ENCODE results near the gene USF2.
"Not testable (repeated sequence)": the region's sequence is repeated elsewhere in the genome, so short reads cannot be mapped to it uniquely, and the experiment has no call there.

The USF2 gene

DNA sequence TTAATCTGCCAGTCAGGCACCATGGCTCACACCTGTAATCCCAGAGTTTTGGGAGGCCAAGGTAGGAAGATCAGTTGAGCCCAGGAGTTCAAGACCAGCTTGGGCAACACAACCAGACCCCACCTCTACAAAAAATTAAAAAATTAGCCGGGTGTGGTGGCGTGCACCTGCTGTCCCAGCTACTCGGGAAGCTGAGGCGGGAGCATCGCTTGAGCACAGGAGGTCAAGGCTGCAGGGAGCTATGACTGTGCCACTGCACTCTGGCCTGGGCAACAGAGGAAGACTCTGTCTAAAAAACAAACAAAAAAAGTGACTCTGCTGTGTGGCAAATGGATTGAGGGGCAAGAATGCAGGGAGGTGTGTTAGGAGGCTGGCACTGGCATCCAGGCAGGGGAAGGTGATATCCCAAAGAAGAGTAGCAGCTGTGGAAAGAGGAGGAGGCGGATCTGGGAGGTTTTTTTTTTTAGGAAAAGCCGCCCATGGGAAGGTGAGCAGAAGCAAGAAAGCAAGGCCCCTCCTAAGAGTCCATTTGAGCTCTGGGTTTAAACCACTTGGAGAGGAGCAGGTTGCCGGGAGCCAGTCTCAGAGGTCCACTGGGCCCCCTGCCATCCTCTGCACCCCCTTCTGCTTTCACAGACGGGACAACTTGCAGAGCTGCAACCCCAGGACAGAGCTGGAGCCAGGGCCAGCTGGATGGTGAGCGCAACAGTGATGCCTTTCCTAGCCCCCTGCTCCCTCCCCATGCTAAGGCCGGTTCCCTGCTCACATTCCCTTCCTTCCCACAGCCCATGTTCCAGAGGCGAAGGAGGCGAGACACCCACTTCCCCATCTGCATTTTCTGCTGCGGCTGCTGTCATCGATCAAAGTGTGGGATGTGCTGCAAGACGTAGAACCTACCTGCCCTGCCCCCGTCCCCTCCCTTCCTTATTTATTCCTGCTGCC lies 15.7 kb downstream of the USF2 start:
- no peak for DNase-seq (ENCODE audit: low read depth)

DNA sequence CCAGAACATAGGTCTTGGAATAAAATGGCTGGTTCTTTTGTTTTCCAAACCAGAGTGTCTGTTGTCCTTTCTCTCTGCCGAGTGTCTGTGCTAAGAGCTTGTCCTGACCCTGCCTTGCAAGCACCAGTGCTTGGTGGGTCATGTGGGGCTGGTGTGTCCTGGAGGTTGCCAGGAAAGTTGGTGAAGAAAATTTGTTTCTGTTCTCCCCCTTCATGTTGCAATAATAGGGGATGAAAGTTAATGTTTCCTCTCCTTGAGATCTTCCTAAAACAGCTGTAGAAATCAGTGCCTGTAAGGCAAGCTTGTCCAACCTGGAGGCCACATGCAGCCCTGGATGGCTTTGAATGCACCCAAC lies 16.3 kb downstream of the USF2 start:
- no peak for DNase-seq (ENCODE audit: low read depth)

DNA sequence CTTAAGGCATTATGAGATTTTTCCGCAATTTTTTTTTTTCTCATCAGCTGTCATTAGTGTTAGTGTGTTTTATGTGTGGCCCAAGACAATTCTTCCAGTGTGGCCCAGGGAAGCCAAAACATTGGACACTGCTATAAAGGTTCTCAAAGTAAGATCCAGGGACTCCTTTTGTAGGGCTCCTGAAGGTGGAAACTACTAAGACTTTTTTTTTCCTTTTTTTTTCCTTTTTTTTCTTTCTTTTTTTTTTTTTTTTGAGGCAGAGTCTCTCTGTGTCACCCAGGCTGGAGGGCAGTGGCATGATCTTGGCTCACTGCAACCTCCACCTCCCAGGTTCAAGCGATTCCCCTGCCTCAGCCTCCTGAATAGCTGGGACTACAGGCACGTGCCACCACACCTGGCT lies 16.7 kb downstream of the USF2 start:
- DNase-seq (ENCODE audit: low read depth), result not testable (repeated sequence)

DNA sequence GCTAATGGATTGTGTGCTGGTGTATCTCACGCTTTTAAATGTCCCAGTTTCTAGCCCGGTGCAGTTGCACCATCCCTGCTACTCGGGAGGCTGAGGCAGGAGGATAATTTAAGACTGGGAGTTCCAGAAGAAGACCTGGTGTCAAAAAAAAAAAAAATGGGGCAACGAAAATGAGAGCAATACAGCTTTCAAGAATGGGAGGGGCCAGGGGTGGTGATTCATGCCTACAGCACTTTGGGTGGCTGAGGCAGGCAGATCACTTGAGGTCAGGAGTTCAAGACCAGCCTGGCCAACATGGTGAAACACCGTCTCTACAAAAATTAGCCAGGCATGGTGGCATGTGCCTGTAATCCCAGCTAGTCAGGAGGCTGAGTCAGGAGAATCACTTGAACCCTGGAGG lies 17.3 kb downstream of the USF2 start:
- not testable (repeated sequence) for DNase-seq (ENCODE audit: low read depth)

DNA sequence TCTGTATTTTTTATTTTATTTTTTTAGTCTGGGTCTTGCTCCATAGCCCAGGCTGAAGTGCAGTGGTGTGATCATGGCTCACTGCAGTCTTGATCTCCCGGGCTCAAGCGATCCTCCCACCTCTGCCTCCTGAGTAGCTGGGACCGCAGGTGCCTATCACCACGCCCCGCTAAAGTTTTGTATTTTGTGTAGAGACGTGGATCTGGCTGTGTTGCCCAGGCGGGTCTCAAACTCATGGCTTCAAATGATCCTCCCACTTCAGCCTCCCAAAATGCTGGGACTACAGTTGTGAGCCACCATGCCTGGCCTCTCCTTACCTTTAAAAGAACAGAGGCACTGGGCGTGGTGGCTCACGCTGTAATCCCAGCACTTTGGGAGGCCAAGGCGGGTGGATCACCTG lies 19.0 kb downstream of the USF2 start:
- DNase-seq (ENCODE audit: low read depth), result no peak

- DNase-seq (ENCODE audit: low read depth), result no peak
Observed at GRCh38 chr19:35288331-35288730, 19.6 kb downstream of the USF2 start.

DNA sequence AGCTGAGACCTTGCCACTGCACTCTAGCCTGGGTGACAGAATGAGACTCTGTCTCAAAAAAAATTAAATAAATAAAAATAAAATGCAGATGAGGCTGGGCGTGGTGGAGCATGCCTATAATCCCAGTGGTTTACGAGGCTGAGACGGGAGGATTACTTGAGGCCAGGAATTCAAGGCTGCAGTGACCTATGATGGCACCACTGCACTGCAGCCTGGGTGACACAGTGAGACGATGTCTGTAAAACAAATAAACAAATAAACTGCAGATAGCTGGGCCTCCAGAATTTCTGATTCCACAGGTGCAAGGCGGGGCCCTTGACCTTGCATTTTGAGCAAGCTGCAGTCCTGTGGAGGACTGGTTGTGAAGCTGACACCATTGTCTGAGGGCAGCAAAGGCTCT lies 20.1 kb downstream of the USF2 start:
- no peak for DNase-seq (ENCODE audit: low read depth)

DNA sequence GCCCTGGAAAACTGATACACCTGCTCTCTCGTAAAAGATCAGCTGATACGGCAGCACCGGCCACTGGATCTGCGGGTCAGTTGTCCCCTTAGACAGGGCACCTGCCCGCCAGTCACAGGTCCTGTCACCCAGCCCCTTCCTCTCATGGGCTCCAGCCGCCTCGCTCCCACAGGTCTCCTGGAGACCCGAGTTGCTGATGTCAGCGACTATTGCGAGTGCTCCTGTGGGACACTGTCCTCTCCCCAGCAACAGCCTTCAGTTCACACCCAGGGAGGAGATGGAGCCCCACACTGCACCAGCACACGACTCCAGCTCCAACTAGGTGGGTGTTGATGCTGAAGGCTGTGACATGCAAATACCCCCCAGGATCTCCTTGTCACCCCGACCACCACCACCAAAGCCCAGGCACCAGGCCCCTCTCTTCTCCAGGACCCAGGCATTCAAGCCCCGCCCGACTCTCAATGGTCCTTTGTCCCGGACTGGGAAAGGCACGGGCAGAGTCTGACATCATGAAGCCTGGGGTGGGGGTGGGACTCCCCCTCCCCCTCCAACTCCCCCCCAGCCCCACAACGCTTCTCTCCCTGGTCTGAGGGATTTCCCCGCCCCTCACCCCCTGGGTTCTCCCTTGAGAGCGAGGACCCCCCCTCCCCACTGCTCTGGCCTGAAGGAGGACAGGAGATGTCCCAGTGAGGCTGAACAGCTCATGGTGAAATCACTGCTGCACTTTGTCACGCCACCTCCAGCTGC lies 21.8 kb downstream of the USF2 start:
- no peak for DNase-seq (ENCODE audit: low read depth)

GRCh38 chr19:35291259-35291658 lies 22.5 kb downstream of the USF2 start:
- no peak for DNase-seq (ENCODE audit: low read depth)

- DNase-seq (ENCODE audit: low read depth), result no peak
Observed at GRCh38 chr19:35291916-35292315, 23.2 kb downstream of the USF2 start, which contains the start of gene MAG. Gene MAG, plus strand, starts transcription at chr19:35292161. Its CDS starts 3,248 bp downstream, at chr19:35295409.

GRCh38 chr19:35292421-35293362 lies 23.9 kb downstream of the USF2 start:
- DNase-seq (ENCODE audit: low read depth), result no peak

GRCh38 chr19:35293363-35293739 lies 24.6 kb downstream of the USF2 start:
- DNase-seq (ENCODE audit: low read depth), result no peak

GRCh38 chr19:35293808-35294207 lies 25.0 kb downstream of the USF2 start:
- no peak for DNase-seq (ENCODE audit: low read depth)

DNA sequence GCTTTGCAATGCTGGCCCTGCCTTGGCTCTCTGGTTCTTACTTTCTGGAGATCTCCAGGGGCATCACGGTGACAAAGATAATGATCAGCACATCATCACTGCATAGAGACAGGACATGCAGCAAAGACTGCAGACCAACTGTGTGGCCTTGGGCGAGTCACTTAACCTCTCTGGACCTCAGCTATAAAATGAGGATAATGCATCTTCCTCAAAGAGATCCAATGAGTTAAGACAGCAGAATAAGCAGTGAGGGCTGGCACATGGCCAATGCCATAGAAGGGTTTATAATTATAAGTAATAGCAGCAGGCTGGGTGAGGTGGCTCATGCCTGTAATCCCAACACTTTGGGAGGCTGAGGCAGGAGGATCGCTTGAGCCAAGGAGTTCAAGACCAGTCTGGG lies 25.6 kb downstream of the USF2 start:
- no peak for DNase-seq (ENCODE audit: low read depth)

- no peak for DNase-seq (ENCODE audit: low read depth)
Observed at GRCh38 chr19:35294859-35295791, 26.4 kb downstream of the USF2 start.

- DNase-seq (ENCODE audit: low read depth), result no peak
Observed at GRCh38 chr19:35295792-35296462, 27.2 kb downstream of the USF2 start.

- DNase-seq (ENCODE audit: low read depth), result no peak
Observed at GRCh38 chr19:35296644-35297514, 28.1 kb downstream of the USF2 start.

- DNase-seq (ENCODE audit: low read depth), result no peak
Observed at GRCh38 chr19:35297515-35297848, 28.7 kb downstream of the USF2 start.

- no peak for DNase-seq (ENCODE audit: low read depth)
Observed at GRCh38 chr19:35297922-35298321, 29.2 kb downstream of the USF2 start.

DNA sequence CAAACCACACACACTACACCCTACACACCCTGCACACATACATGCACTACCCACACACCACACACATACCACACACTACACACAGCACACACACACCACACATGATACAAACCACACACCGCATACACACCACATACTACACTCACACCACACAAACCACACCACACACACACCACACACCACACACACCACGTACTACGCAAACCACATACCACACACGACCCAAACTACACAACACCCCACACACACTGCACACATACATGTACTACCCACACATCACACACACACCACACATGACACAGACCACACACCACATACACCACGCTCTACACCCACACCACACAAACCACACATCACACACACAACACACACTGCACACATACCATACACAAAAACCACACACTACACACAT lies 29.8 kb downstream of the USF2 start:
- DNase-seq (ENCODE audit: low read depth), result no peak

All from stimulated activated CD8-positive, alpha-beta memory T cell treated with anti-CD3 and anti-CD28 coated beads, Interleukin-15, amount 100 ng/mL, for 24 hours (primary cell).